HG03159 (cell line): ENCODE measurements around the gene PTGER1.

Source experiments
- ATAC-seq: cut with Tn5 transposase; IDR thresholded peaks from one replicate; pipeline ENCODE4 v1.9.1; 2021; ENCODE audit warnings: mild to moderate bottlenecking, moderate library complexity; ENCODE audit not compliant: unreplicated experiment

PTGER1 gene

DNA sequence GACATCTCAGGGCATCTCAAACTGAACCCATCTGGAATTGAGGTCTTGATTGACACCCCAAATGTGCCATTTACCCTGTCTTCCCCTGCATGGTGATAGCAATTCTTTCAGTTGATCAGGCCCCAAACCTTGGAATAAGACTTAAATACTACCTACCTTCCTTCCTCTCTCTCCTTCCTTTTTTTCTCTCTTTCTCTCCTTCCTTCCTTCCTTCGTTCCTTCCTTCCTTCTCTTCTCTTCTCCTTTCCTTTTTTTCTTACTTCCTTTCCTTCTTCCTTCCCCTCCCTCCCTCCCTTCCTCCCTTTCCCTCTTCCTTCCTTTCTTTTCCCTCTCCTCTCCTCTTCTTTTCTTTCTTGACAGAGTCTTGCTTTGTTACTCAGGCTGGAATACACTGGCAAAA, 28.1 kb upstream of the PTGER1 start:
- ATAC-seq = no peak

DNA sequence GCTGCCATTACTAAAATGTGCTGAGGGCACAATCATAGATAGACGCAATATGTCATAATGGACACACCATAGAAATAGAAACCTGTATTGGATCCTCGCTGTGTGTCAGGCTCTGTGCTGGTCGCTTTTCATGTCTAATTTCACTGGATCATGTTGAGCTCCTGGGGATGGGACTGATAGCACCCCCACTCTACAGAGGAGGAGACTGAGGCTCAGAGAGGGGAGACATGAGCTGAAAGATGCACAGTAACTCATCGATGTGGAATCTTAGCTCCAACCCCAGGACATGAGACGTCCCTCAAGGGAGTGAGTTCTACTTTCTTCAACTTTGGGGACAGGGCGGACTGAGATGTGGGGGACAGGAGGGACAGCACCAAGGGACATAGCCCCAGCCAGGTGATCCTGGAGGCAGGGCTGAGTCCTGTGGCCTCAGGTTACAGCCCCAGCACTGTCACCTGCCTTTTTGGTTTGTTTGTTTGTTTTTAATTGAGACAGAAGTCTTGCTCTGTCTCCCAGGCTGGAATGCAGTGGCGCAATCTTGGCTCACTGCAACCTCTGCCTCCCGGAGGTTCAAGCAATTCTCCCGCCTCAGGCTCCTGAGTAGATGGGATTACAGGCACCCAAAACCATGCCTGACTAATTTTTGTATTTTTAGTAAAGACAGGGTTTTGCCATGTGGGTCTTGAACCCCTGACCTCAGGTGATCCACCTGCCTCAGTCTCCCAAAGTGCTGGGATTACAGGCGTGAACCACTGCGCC, 27.4 kb upstream of the PTGER1 start:
- ATAC-seq = no peak

DNA sequence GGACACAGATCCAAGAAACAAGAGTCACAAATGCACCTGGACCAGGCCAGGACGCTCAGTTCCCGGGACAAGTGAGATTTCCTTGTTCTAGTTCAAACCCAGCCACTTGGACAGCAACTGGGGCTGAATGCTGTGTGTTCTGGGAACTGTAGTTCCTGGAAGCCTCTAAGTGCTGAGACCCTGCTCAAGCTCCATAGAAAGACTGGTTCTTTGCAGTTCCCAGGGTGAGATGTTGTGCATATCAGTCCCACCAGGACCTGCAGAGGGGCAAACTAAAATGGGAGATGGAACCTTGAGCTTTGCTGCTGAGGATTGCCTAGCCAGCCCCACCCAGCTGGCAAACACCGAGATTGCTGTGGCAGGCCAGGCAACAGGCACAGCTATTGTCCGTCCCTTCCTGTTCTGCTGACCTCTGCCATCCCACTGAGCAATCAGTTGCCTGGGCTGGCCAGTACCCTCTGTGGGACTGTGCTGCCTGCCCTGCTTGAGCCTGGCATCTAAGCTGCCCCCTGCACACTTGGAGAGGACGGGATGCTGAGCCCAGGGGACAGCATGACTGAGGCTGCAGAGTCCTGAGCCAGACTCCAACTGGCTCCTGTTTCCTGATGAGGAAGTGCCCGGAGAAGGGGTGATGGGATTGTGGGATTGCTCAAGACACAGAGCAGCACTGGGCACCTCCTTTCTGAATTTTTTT, 22.2 kb upstream of the PTGER1 start:
- ATAC-seq = no peak

DNA sequence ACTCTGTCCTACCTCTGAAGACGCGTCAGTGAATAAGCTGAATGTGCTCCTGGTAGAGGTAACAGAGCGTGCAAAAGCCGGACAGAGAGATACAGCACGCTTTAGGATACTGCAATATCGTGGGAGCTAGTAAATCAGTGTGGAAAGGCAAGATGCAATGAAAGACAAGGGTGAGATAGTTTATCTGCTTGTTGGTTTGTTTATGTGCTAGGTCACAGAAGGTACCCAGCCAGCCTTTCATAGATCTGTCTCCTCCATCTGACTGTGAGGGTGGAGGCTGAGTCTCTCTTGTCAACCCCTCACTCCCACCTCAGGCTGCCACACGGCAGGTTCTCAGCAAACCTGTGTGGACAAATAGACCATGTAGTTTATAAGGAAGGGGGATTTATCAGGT, 21.7 kb upstream of the PTGER1 start:
- ATAC-seq = no peak

DNA sequence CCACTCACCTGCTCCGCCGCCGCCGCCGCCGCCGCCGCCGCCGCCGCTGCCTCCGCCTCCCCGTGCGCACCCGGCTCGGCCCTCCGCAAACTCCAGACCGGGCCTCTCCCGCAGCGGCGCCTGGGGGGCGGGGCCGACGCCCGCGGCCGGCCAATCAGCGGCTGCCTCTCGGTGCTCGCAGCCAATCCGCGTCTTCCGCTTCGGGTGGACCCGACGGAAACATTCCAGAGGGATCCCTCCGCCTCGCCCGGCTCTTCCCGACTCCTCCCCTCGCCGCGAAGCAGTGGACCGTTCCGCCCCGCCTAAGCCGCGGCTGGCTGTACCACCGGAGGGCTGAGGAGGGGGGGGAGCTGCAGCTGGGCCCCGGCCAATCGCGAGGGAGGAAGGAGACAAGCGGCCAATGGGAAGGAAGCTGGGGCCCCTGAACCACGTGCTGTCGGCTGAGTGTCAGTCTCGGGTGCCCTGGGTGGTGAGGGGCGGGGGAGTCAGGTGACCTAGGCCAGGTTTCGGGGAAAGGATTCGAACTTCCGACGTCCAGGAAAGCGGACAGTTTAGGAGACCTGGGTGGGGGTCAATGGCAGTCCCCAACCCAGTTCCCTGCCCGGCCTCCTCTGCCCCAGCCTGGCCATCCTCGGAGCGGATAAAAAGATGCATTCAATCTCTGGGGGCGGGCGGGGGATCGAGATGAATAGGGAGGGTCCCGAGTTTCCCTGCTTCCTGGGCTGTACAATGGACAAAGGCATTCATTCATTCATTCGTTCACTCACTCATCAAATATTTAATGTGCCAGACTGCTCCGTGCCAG, 21.1 kb upstream of the PTGER1 start, which contains the start of gene GIPC1:
Gene GIPC1, minus strand, starts transcription at position 99 of the 805 bp plus-strand sequence. CDS start 13,151 bp downstream, outside the sequence.
- ATAC-seq = peak; percentile 64

DNA sequence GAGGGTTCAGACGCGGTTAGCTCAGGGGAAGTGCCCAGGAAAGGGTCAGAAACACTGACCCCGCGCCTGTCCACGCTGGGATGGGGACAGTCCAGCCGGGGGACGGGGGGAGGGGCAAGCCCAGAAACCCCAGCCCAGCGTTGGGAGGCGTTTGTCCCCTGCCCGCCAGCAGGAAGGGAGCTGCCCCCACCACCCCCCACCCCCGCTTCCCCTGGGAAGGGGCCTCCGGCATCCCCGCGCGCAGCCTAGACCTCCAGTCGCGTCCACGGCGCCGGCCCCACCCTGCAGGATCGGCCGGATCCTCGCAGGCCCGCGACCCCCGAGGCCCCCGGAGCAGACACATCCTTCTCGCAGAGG, 20.5 kb upstream of the PTGER1 start:
- ATAC-seq = peak; percentile 35

DNA sequence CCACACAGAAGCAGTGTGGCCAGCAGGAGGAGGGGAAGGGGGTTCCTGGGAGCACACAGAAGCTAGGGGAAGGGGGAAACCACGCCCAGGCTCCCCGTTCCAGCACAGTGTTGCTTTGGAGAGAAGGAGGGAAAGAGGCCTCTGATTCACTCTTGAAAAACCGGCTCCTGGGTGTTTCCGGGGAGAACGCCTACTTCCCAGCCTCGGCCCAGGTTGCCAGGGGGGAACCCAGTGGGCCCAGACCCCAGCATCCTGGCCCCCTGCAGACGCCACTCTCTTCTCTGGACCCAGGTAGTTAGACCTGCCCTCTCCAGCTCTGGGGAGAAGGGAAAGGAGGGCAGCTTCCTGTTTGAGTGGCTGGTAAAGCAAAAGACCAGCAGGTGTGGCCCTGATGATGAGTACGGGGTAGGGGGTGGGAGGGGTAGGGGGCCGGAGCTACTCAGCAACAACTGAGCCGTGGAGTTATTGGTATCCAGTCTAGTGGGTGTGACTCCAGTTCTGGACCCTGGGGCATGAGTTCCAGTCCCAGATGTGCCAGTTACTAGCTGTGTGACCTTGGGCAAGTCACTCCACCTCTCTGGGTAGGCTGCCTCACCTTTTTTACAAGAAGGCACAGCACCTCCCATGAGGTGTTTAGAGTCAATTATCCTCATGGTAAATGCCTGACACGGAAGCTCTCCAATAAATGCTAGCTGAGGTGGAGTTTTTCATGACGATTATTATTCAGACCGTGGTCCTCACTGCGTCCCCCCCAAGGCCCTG, 19.9 kb upstream of the PTGER1 start:
- no peak for ATAC-seq

DNA sequence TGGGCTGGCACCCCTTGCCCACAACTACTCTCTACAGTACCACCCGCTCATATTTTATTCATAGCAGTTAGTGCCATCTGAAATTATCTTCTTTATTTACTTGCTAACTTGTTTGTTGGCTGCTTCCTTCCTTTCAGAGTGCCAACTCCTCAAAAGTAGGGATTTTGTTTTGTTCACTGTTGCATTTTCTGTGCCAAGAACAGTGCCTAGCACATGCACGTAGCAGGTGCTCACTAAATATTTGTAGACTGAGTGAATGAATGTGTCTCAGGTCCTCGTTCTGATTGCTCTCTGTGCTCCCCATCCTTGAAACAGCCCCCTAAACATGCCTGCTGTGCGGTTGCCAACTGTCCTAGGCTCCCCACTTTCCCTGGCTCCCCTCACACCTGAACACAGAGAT, 19.3 kb upstream of the PTGER1 start:
- no peak for ATAC-seq

DNA sequence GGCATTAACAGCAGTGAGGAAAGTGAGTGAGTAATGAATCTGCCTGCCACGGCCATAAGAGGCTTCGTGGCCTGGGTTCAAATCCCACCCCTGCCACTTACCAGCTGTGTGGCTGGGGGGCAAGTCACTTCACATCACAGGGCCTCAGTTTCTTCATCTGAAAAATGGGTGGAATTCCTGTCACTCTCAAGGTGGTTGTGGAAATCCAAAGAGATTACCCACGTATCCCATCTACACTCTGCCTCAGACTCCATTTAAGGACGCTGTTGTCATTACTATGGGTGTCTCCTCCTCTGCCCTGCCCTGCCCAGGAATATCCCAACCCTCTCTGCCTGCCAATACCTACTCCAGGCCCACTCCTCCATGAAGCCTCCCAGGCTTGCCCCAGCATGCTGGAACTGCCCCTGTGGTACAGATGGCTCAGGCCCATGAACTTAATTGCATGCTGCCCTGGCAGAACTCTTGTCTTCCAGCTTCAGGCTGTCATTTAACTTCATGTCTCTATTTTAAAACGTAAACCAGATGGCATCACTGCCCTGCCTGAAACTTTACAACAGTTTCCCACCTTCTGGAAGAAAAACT, 17.7 kb upstream of the PTGER1 start:
- no peak for ATAC-seq

DNA sequence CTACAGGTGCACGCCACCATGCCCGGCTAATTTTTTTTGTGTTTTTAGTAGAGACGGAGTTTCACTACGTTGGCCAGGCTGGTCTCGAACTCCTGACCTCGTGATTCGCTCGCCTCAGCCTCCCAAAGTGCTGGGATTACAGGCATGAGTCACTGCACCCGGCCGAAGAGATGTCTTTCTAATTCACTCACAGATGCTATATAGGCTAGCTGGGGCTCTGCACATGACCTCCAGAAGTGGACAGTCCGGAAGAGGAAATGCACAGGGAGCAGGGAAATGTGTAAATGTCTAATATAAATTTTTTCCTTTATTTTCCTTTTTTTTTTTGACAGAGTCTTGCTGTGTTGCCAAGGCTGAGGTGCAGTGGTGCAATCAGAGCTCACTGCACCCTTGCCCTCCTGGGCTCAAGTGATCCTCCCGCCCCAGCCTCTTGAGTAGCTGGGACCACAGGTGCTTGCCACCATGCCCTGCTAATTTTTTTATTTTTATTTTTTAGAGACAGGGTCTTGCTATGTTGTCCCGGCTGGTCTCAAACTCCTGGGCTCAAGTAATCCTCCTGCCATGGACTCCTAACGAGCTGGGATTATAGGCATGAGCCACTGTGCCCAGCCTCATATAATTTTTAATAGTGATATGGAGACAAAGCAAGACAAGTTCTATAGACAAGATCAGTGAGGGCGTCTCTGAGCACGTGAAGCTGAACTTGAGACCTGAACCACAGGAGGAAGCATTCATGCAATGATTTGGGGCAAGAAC, 12.4 kb upstream of the PTGER1 start:
- ATAC-seq = no peak

DNA sequence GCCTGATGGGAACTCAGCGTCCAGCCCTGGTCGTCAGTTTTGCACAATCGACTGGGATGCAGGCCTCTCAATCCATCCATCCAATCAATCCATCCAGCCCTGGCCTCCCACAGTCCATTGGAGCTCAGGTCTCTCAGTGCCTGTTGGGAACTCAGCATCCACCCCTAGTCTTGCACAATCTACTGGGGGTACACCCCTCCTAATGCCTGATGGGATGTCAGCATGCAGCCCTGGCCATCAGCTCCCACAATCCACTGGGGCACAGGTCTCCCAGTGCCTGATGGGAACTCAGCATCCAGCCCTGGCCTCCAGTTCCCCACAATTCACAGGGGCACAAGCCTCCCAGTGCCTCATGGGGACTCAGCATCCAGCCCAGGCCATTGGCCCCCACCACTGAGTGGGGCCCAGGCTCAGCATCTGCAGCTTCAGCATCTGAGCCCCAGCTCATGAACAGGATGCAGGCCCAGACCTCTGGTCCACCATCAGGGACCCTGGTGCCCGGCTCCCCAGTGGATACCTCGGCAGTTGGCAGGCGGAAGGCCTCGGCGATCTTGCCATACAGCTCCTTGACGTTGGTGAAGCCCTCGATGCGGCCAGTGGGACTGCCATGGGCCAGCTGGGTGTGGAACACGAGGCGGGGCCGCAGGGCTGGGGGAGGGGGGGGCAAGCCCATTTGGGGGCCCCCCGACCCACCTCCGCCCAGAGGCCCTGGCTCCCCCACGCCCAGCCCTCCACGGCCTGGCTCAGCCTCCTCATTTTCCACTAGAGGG, 7.2 kb upstream of the PTGER1 start:
- ATAC-seq = no peak

DNA sequence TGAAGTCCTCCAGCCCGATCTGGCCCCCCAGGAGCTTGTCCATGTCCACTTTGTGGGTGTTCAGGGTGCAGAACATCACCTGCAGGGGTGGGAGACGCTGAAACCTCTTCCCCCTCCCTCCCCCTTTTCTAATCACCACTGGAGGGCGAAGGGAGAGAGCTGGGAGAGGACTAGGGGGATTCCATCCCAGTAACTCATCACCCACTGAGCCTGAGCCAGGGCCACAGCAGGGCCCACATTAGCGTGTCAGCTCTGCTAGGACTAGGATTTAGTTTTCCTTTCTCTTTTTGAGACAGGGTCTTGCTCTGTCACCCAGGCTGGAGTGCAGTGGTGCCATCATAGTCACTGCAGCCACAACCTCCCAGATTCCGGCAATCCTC, 5.5 kb upstream of the PTGER1 start:
- ATAC-seq = no peak

DNA sequence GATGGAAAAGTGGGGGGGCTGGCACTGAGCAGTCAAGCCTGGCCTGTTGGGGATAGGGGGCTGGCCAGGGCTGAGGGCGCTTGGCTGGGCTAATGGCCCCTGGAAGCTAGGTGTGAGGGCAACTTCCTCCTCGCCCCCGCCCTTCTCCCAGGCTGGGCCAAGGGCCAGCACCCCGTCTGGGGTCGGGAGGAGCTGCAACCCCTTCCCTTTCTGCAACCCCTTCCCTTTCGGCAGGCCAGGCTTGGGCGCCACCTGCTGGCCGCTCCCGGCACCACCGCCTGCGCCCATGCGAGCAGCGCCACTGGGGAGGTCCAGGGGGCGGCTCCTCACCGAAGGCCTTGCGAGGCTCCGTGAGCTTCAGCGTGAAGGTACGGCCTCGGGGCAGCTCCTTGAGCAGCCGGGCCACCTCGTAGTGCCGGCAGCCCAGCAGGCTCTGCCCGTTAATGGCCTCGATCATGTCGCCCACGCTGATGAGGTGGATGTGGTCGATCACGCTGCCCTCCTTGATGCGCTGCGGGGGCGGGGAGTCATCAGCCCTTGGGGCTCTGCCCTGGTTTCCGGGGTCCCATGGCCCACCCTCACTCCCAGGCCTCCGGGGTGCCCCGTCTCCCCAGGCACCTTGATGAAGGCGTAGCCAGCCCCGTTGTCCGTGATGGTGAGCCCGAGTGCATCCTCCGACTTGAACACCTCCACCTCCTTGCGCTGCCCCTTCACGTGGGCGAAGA, 5.0 kb upstream of the PTGER1 start:
- ATAC-seq = no peak

DNA sequence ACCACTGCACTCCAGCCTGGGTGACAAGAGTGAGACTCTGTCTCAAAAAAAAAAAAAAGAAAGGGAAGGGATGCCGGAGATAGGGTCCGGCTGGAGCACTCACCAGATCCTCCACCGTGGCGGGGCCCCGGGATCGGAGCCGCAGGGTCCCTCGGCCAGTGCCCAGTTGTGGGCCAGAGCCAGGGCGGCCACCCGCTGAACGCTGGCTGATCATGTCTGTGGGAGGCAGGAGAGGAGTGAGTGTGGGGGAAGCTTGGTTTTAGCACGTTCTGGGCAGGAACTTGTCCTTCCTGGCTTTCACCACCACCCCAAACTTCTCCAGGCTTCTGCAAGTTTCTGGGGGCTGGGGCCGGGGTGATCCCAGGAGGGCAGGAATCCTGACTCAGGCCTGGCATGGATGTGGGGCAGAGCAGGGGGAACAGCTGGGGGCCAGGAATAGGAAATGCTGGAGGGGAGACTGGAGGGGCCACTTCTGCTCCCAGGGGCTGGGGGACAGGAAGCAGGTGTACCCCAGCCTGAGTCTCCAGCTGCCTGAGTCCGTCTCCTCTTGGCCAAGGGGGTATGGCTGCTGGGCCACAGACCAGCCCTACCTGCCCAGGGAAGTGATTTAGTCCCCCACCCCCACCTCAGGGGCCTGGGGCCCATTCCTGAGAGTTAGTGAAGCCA, 4.3 kb upstream of the PTGER1 start:
- ATAC-seq = no peak

DNA sequence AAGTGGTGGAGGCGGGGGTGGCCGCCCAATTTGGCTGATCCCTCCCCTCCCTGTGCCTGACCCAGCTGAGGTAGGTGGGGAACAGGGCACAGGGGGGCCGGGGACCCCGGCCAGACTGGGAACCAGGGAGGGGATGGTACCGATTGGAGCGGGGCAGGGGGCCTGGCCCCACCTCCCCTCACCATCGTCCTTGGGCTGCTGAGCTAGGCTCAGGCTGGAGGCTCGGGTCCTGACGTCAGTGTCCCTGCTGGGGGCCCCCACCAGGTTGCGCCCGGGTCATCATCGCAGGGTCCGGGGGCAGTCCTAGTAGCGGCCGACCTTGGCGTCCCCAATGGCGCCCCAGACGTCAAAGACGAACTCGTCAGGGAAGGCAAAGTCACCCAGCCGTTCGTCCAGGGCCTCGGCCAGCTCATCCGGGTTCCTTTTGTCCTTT, 3.0 kb upstream of the PTGER1 start:
- ATAC-seq = no peak

DNA sequence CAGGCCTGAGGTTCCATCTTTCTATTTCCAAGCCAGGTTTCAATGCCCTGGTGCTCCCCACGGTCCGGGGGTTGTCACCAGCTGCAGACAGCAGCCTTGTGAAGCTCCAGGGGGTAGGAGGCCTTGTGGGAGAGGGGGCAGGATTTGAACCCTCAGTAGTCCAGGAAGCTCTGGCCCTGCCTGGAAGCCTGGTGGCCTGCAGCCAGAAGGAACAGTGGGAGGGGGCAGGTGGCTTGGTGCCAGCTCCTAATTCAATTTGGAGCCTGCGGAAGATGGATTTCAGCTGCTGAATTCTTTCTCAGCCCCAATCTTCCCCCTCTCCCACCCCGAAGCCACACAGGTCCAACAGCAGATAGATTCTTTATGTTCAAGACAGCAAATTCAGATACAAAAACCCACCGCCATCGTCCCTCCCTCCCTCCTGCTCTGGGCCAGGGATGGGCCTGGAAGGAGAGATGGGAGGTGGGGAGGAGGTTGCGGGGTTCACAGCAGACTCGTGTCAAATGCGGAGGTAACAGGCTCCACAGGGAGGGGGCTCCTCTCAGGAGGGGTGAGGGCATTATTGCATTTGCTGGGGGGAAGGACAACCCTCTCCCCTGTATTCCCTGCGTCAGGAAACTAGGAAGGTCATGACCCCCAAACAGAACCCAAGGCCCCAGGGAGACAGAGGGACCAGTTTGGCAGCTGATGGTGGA, 2.4 kb upstream of the PTGER1 start:
- no peak for ATAC-seq

DNA sequence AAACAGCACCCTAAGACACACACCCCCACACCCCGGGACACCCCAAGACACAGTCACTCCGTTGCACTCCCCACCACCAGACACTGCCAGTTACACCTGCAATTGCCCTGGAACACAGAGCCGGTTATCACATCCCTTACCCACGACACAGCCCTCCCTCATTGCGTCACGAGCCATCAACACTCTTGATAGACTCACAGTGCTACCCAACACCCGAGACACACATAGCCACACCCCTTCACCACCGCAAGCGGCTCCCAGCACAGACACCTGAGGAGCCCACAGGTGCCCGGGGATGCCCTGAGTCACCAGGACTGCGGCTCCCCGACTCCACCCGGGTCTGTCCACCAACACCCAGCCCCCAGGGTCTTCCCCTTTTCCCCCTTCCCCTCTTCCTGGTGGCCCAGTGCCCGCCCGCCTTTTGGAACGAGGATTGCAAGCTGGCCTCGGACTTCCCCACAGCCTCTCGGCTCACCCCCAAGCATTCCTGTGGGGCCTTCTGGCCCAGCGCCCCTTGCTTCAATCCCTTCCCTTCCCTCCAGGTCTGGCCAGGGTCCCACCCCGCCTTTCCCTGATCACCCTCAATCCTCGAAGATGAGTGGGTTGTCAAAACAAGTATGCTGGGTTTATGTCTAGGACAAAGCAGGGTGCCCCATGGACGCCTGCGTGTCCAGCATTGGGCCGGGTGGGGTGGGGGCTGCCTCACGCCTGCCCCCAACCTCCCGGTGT, 1.7 kb upstream of the PTGER1 start:
- ATAC-seq = no peak
